ES-I3 (cell line): Measurements from ENCODE around the gene TXLNB.
"Not testable (repeated sequence)": the region's sequence is repeated elsewhere in the genome, so short reads cannot be mapped to it uniquely, and the experiment has no call there.

ENCODE experiments used
- H3K36me3 ChIP-seq: 2 replicates; pipeline ENCODE4 v1.6.1; 2013; ENCODE audit warnings: mild to moderate bottlenecking, low read length, control low read depth, moderate library complexity; ENCODE audit not compliant: insufficient read depth
- H3K4me1 ChIP-seq: 2 replicates; pipeline ENCODE4 v1.6.1; 2013; ENCODE audit warnings: mild to moderate bottlenecking, control low read depth, low read length; ENCODE audit not compliant: insufficient read depth
- H3K9ac ChIP-seq: 2 replicates; pipeline ENCODE4 v1.6.1; 2013; ENCODE audit warnings: low read depth, mild to moderate bottlenecking, low read length, moderate library complexity
- H3K9me3 ChIP-seq: 2 replicates; pipeline ENCODE4 v1.6.1; 2013; ENCODE audit warnings: mild to moderate bottlenecking, low read length, moderate library complexity; ENCODE audit not compliant: control insufficient read depth, insufficient read depth

The TXLNB gene

GRCh38 chr6:139247618-139248017 is 44.2 kb downstream of the TXLNB start:
- Histone ChIP-seq H3K4me1 (no peaks in the 10 kb centered on the region), H3K9me3 (no peaks in the 10 kb centered on the region), H3K36me3 (no peaks in the 10 kb centered on the region), H3K9ac (no peak overlapping the region)

DNA sequence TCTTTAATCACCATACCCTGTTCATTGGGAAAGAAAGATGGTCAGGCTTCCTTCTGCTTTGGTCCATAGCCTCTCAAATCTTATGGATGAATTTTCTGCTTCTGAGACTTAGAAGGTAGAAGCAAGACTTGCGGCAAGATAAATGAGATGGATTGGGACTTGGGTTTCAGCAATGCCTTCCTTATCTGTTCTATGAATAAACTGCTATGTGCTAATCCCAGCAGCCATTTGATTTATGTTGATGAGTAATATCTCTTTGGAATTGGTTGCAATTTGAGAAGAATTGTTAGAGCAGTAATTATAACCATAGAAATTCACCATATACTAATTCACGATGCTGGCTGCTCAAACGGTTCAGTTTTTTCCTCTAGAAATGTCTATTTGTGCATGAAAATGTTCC is 48.3 kb downstream of the TXLNB start:
- no peak overlapping the region for H3K9ac ChIP-seq
- no peaks in the 10 kb centered on the region for H3K36me3 ChIP-seq
- no peaks in the 10 kb centered on the region for H3K9me3 ChIP-seq
- no peaks in the 10 kb centered on the region for H3K4me1 ChIP-seq

- Histone ChIP-seq H3K4me1 (no peaks in the 10 kb centered on the region), H3K9me3 (no peaks in the 10 kb centered on the region), H3K36me3 (no peaks in the 10 kb centered on the region), H3K9ac (no peak overlapping the region)
These were observed 49.1 kb downstream of the TXLNB start for GRCh38 chr6:139242457-139243240.

DNA sequence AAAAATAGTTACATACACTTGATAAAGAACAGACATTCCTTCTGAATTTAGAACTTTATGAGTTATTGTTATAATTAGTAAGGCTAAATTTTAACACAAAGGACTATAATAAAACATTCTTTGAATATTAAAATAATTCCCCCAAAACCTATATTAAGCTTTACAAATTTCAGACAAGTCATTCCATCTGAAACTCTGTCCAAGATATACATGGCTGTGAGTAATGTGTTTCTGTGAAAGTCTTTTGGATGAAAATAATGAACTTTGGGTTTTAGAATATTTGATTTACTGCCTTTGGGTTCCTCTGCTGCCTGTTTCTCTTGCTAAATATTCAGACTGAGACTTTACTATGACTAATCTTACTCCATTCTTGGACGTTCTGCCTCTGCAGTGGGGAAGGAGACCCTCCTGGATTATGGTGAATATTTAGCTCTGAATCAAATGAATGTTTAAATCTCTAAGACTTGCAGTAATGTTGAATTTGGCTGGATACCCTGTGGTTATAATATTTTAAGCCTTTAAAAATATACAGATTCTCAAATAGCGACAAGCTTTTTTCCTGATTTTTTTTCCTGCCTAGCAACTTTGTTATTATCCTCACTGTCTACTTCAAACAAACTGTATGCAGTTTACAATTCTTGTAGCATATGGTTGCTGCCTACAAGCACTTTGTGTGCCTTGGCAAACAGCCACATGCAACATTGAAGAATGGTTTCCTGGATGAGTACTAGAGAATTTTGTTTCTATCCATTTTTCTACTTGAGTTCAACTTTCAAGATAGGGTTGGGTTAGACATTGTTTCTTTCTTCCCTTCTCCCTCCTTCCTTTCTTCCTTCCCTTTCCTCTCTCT is 51.4 kb downstream of the TXLNB start:
- no peak overlapping the region for H3K9ac ChIP-seq
- no peaks in the 10 kb centered on the region for H3K4me1 ChIP-seq
- no peaks in the 10 kb centered on the region for H3K36me3 ChIP-seq
- H3K9me3 ChIP-seq: no peaks in the 10 kb centered on the region; the same call in 1 of the 2 replicates

DNA sequence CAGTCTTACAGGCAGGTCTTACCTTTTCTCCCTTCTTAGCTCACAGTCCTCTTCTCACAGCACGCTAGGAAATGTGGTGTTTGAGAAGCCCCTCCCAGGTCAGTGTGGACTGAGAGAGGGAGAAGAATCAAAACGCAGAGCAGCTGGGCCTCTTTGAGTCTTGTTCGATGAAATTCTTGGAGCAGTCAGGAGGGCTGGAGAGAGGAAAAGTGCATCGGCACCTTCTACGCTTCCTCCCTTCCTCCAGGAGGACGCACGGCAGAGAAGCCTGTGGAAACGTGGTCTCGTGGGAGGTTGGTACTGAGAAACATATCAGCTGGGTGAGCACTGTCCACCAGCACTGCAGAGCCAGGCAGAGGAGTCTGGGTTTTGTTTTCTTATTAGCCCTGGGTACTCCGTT is 52.7 kb downstream of the TXLNB start:
- Histone ChIP-seq H3K9me3 (peaks cover 7% of the 10 kb centered on the region; the same call in 1 of the 2 replicates), H3K36me3 (no peaks in the 10 kb centered on the region), H3K9ac (no peak overlapping the region), H3K4me1 (no peaks in the 10 kb centered on the region)

DNA sequence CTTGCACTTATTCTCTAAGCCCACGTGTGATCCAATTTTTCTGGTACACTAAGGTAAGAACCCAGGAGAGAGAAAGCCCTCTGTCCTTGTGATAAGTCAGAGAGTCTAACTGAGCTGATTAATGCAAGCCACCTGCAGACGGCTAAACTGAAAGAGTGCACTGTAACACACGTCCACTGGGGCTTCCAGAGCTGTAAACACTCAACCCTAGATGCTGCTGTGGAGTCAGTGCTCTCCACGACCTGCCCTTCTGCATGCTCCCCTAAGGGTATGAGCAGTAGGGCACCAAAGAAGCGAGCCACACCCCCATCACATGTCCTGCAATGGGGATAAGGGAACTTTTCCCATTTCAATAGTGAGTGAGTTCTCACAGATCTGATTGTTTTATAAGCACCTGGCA is 55.7 kb downstream of the TXLNB start:
- Histone ChIP-seq H3K36me3 (no peaks in the 10 kb centered on the region), H3K4me1 (no peaks in the 10 kb centered on the region), H3K9ac (no peak overlapping the region), H3K9me3 (peaks cover 7% of the 10 kb centered on the region; the same call in 1 of the 2 replicates)

DNA sequence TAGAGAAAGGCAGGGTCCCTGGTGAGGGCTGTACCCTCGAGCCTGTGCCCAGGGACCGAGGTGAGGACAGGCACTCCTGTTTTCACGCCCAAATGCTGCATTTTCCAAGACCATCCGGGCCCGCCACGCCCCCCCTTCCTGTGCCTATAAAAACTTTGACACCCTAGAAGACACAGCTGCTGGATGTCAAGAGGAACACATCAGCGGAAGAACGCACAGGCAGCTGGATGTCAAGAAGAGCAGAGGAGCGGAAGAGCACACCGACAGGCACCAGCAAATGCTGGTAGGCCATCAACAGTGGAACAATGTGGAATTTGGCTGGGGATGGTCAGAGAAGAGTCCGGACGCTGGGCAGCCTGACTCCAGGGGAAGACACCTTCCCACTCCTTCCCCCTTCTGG is 56.1 kb downstream of the TXLNB start:
- Histone ChIP-seq H3K4me1 (no peaks in the 10 kb centered on the region), H3K9me3 (peaks cover 7% of the 10 kb centered on the region; the same call in 1 of the 2 replicates), H3K36me3 (no peaks in the 10 kb centered on the region), H3K9ac (no peak overlapping the region)

GRCh38 chr6:139234193-139234592 is 57.6 kb downstream of the TXLNB start:
- not testable (repeated sequence) for H3K9ac ChIP-seq, H3K36me3 ChIP-seq, H3K9me3 ChIP-seq, H3K4me1 ChIP-seq

DNA sequence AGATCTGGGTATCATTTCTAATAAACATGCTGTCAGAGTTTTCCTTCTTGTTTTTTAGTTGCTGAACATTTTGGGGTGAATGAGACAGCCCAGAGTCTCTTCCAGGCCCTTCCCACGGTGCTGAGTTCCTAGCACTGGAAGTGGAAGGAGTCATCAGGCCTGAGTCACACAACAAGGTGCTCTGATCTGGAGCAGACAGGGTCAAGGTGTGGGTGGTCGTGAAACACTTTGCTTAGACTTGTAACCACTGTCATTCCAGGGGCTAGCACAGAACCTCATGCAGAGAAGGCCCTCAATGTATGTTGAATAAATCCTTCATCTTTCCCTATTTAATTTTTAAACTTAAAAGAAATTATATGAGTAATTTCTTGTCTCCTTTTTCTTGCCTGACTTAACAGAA is 60.6 kb downstream of the TXLNB start:
- Histone ChIP-seq H3K9ac (no peak overlapping the region), H3K9me3 (peaks cover 7% of the 10 kb centered on the region; the same call in 1 of the 2 replicates), H3K4me1 (no peaks in the 10 kb centered on the region), H3K36me3 (no peaks in the 10 kb centered on the region)

DNA sequence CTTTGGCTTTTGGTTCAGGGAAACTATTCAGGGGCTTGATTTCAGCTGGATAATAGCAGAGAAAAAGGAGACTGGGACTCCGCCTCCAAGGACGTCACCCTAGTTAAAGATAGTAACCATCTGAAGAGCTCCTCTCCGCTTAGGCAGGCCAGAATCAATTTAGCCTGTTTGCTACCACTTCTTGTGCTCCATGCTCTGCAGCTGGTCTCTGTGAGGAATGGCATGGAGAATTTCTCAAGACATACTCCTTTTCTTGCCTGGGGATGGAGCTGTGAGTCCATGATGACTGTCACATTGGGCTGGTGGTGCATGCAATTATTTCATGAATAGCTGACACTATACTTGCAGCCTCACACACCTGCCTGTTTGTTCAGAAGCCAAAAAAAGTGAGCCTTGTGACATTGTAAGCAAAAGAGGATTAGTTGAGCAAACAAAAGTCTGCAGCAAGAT is 61.4 kb downstream of the TXLNB start:
- no peak overlapping the region for H3K9ac ChIP-seq
- H3K9me3 ChIP-seq: peaks cover 7% of the 10 kb centered on the region; the same call in 1 of the 2 replicates
- no peaks in the 10 kb centered on the region for H3K4me1 ChIP-seq
- H3K36me3 ChIP-seq: no peaks in the 10 kb centered on the region

GRCh38 chr6:139228387-139228786 is 63.4 kb downstream of the TXLNB start:
- not testable (repeated sequence) for H3K4me1 ChIP-seq, H3K9me3 ChIP-seq, H3K9ac ChIP-seq, H3K36me3 ChIP-seq

DNA sequence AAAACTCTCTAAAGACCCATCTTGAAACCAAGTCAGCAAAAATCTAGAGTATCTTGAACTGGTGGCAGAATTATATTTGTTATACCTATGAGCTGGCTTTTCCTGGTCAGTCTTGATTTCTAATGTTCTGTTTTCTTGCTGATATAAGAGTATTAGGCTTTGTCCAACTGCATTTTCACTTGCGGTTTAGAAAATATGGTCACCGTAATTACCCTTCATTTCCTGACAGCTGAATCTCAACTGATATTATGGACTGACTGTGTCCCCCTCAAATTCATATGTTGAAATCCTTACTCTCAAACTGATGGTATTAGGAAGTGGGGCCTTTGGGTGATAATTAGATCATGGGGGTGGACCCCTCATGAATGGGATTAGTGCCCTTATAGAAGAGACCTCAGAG is 72.1 kb downstream of the TXLNB start:
- Histone ChIP-seq H3K4me1 (no peaks in the 10 kb centered on the region), H3K9ac (no peak overlapping the region; the same call in 1 of the 2 replicates), H3K9me3 (no peaks in the 10 kb centered on the region), H3K36me3 (no peaks in the 10 kb centered on the region)

- no peaks in the 10 kb centered on the region for H3K4me1 ChIP-seq
- H3K9ac ChIP-seq: no peak overlapping the region; the same call in 1 of the 2 replicates
- no peaks in the 10 kb centered on the region for H3K36me3 ChIP-seq
- no peaks in the 10 kb centered on the region for H3K9me3 ChIP-seq
These were observed 72.5 kb downstream of the TXLNB start for GRCh38 chr6:139219271-139219729.

GRCh38 chr6:139212460-139212859 is 79.3 kb downstream of the TXLNB start:
- not testable (repeated sequence) for H3K9me3 ChIP-seq, H3K9ac ChIP-seq, H3K36me3 ChIP-seq, H3K4me1 ChIP-seq

- not testable (repeated sequence) for H3K9ac ChIP-seq, H3K4me1 ChIP-seq, H3K36me3 ChIP-seq
These were observed 81.0 kb downstream of the TXLNB start for GRCh38 chr6:139210766-139211165.

More at GRCh38 chr6:139210766-139211165, 81.0 kb downstream of the TXLNB start:
- not testable (repeated sequence) for H3K9me3 ChIP-seq
